ENCODE data around the gene FBXO4.
A peak's percentile ranks its signal among the peaks of the same experiment; 100 is the strongest.
"Not testable (repeated sequence)": the region's sequence is repeated elsewhere in the genome, so short reads cannot be mapped to it uniquely, and the experiment has no call there.

FBXO4 gene

GRCh38 chr5:41921874-41922273 is 3.2 kb upstream of the FBXO4 start:
- peak; percentile 79 for DNase-seq (ENCODE audit: low spot score)

- no peak for DNase-seq (ENCODE audit: low spot score)
Measured at GRCh38 chr5:41924526-41924871, 582 bp upstream of the FBXO4 start.

- DNase-seq (ENCODE audit: low spot score), result peak; percentile 84
Measured at GRCh38 chr5:41925555-41925951, 472 bp downstream of the FBXO4 start.

GRCh38 chr5:41927604-41928003 is 2.5 kb downstream of the FBXO4 start:
- no peak for DNase-seq (ENCODE audit: low spot score)

GRCh38 chr5:41929035-41929434 is 4.0 kb downstream of the FBXO4 start:
- DNase-seq (ENCODE audit: low spot score), result no peak

- DNase-seq (ENCODE audit: low spot score), result no peak
Measured at GRCh38 chr5:41932770-41933169, 7.7 kb downstream of the FBXO4 start.

GRCh38 chr5:41935544-41935943 is 10.5 kb downstream of the FBXO4 start:
- DNase-seq (ENCODE audit: low spot score), result no peak

- peak; percentile 32 for DNase-seq (ENCODE audit: low spot score)
Measured at GRCh38 chr5:41940641-41941040, 15.6 kb downstream of the FBXO4 start.

GRCh38 chr5:41945332-41945955 is 20.4 kb downstream of the FBXO4 start:
- not testable (repeated sequence) for DNase-seq (ENCODE audit: low spot score)

GRCh38 chr5:41951224-41951623 is 26.1 kb downstream of the FBXO4 start:
- DNase-seq (ENCODE audit: low spot score), result no peak

GRCh38 chr5:41954286-41954685 is 29.2 kb downstream of the FBXO4 start:
- DNase-seq (ENCODE audit: low spot score), result no peak

GRCh38 chr5:41955432-41956024 is 30.4 kb downstream of the FBXO4 start:
- no peak for DNase-seq (ENCODE audit: low spot score)

GRCh38 chr5:41956943-41957342 is 31.9 kb downstream of the FBXO4 start:
- DNase-seq (ENCODE audit: low spot score), result no peak

- DNase-seq (ENCODE audit: low spot score), result no peak
Measured at GRCh38 chr5:41960481-41960880, 35.4 kb downstream of the FBXO4 start.

GRCh38 chr5:41961736-41962135 is 36.7 kb downstream of the FBXO4 start:
- no peak for DNase-seq (ENCODE audit: low spot score)

- no peak for DNase-seq (ENCODE audit: low spot score)
Measured at GRCh38 chr5:41962491-41962890, 37.4 kb downstream of the FBXO4 start.

GRCh38 chr5:41966401-41967105 is 41.5 kb downstream of the FBXO4 start:
- no peak for DNase-seq (ENCODE audit: low spot score)

GRCh38 chr5:41967401-41967800 is 42.3 kb downstream of the FBXO4 start:
- no peak for DNase-seq (ENCODE audit: low spot score)

- no peak for DNase-seq (ENCODE audit: low spot score)
Measured at GRCh38 chr5:41968153-41968723, 43.2 kb downstream of the FBXO4 start.

GRCh38 chr5:41973087-41973486 is 48.0 kb downstream of the FBXO4 start:
- no peak for DNase-seq (ENCODE audit: low spot score)

- DNase-seq (ENCODE audit: low spot score), result no peak
Measured at GRCh38 chr5:41973887-41974286, 48.8 kb downstream of the FBXO4 start.

GRCh38 chr5:41978676-41979075 is 53.6 kb downstream of the FBXO4 start:
- no peak for DNase-seq (ENCODE audit: low spot score)

GRCh38 chr5:41980396-41980795 is 55.3 kb downstream of the FBXO4 start:
- no peak for DNase-seq (ENCODE audit: low spot score)

All from RKO (cell line).